Measurements from ENCODE around the gene HECTD3. TPM values are rescaled to one million over a fixed set of nuclear protein-coding genes. Genes with fewer than 3 reads are reported as not detected.

HECTD3 gene
- total and polyA plus RNA-seq, 9 of the 15 experiments (the other 6 are each of a cell fraction or from before 2014, with no cell fraction given): 6.3 to 50.8 (median 18.9) TPM

- TF ChIP-seq, protein P1, sequence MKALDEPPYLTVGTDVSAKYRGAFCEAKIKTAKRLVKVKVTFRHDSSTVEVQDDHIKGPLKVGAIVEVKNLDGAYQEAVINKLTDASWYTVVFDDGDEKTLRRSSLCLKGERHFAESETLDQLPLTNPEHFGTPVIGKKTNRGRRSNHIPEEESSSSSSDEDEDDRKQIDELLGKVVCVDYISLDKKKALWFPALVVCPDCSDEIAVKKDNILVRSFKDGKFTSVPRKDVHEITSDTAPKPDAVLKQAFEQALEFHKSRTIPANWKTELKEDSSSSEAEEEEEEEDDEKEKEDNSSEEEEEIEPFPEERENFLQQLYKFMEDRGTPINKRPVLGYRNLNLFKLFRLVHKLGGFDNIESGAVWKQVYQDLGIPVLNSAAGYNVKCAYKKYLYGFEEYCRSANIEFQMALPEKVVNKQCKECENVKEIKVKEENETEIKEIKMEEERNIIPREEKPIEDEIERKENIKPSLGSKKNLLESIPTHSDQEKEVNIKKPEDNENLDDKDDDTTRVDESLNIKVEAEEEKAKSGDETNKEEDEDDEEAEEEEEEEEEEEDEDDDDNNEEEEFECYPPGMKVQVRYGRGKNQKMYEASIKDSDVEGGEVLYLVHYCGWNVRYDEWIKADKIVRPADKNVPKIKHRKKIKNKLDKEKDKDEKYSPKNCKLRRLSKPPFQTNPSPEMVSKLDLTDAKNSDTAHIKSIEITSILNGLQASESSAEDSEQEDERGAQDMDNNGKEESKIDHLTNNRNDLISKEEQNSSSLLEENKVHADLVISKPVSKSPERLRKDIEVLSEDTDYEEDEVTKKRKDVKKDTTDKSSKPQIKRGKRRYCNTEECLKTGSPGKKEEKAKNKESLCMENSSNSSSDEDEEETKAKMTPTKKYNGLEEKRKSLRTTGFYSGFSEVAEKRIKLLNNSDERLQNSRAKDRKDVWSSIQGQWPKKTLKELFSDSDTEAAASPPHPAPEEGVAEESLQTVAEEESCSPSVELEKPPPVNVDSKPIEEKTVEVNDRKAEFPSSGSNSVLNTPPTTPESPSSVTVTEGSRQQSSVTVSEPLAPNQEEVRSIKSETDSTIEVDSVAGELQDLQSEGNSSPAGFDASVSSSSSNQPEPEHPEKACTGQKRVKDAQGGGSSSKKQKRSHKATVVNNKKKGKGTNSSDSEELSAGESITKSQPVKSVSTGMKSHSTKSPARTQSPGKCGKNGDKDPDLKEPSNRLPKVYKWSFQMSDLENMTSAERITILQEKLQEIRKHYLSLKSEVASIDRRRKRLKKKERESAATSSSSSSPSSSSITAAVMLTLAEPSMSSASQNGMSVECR (CRISPR knock-in tag; IDR thresholded peaks at IDR 0.05): no peak
- no peak for TF ChIP-seq RBM22 (IDR thresholded peaks at IDR 0.05; ENCODE audit: low read depth, low read length, poor library complexity, severe bottlenecking)
These were observed 27.1 kb upstream of the HECTD3 start (continued) for GRCh38 chr1:45038240-45038639.

DNA sequence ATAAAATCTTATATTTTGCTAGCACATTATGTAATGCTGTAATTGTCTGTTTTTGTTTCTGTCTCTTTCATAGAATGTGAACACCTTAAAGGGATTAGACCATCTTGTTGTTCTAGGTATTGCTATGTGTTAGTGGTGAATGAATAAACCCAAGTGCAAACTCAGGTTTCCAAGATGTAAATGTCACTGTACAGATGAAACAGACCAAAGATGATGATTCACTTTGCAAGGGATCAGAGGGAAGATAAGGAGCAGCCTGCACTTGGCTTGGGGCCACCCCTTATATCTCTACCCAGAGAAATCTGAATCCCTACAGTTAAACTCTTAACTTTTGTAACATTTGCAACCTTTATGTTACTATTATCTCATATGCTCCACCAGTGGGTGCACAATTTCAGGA, 26.3 kb upstream of the HECTD3 start:
- ATAC-seq: peak; percentile 72
- Histone ChIP-seq H3K79me2 (ENCODE audit: control insufficient read depth, insufficient read depth, low read length) (no peaks in the 10 kb centered on the region), H3K9me1 (ENCODE audit: control insufficient read depth, insufficient read depth, low read length) (no peaks in the 10 kb centered on the region), H3K27me3 (ENCODE audit: control insufficient read depth in 2 of 2, insufficient read depth in 2 of 2, low read length in 2 of 2) (peaks cover 0 to 4% of the 10 kb centered on the region in 2 experiments; a peak in 1 of 5 replicates), H3K27ac (ENCODE audit: extremely low read depth, low read depth, low read length) (no peak overlapping the region), H3K9me3 (replicated peaks; ENCODE audit: control insufficient read depth, insufficient read depth, low read depth, low read length) (no peaks in the 10 kb centered on the region), H3K4me3 (no peak overlapping the region), H3K36me3 (ENCODE audit: control insufficient read depth, insufficient read depth, low read length) (no peaks in the 10 kb centered on the region), H4K20me1 (replicated peaks; ENCODE audit: control insufficient read depth, insufficient read depth, low read length) (0 out of 2 replicates have a peak, but pooled peaks cover 4% of the 10 kb centered on the region), H3K4me2 (ENCODE audit: insufficient read depth, low read length) (no peak overlapping the region), H3K4me1 (replicated peaks in 1 of 2; ENCODE audit: control insufficient read depth in 2 of 2, insufficient read depth in 2 of 2, low read length in 2 of 2) (peaks cover 35 to 38% of the 10 kb centered on the region in 2 experiments), H2AFZ (ENCODE audit: low read depth, low read length) (no peak overlapping the region), H3K9ac (ENCODE audit: insufficient read depth in 1 of 2, low read depth in 2 of 2, low read length in 2 of 2) (no peak overlapping the region)
- intact Hi-C loops (cut with micrococcal nuclease): no loop called here
- in situ Hi-C loops (cut with MboI): no loop called here
- no TSS peak for BruUV-seq (replicated peaks)
- CTCF ChIA-PET (ENCODE audit: low intra/inter-chr PET ratio): no interaction called here
- peak; percentile 45 to 84 (median 61) for DNase-seq (ENCODE audit: extremely low read depth in 1 of 4, low spot score in 3 of 4)
- POLR2A ChIA-PET: interaction anchor here (0.9 kb wide), 1 partner anchor 262 kb away, joined by 3 read pairs; the partner anchor contains the start of gene RPS8
- peak; percentile 75 for FAIRE-seq
- TF ChIP-seq CREBBP (IDR thresholded peaks at IDR 0.05; ENCODE audit: low read depth, low read length) (no peak), GABPB2 (CRISPR knock-in tag; conservative IDR thresholded peaks at IDR 0.05) (no peak), FOXJ3 (CRISPR knock-in tag; IDR thresholded peaks at IDR 0.05) (no peak), KHSRP (IDR thresholded peaks at IDR 0.05) (no peak), MXI1 (IDR thresholded peaks at IDR 0.05; ENCODE audit: low read depth, low read length) (0 out of 2 replicates have a peak, but pooled peaks have one; percentile 18), SMARCE1 (IDR thresholded peaks at IDR 0.05) (peak; percentile 90), VEZF1 (CRISPR knock-in tag; IDR thresholded peaks at IDR 0.05) (peak; percentile 34; the same call in 1 of the 2 replicates), HDAC3 (IDR thresholded peaks at IDR 0.05; ENCODE audit: borderline replicate concordance, partially characterized antibody) (peak; percentile 31), TEAD2 (tag; IDR thresholded peaks at IDR 0.05) (no peak), MAFF (IDR thresholded peaks at IDR 0.05; ENCODE audit: low read length) (peak; percentile 59; the same call in 1 of the 2 replicates), SLC30A9 (CRISPR knock-in tag; IDR thresholded peaks at IDR 0.05) (no peak), ESRRA (IDR thresholded peaks at IDR 0.05; ENCODE audit: borderline replicate concordance, low read depth) (no peak), SMAD4 (CRISPR knock-in tag; conservative IDR thresholded peaks at IDR 0.05) (peak; percentile 53), SMARCC2 (IDR thresholded peaks at IDR 0.05; ENCODE audit: low read depth) (peak; percentile 72; the same call in 1 of the 2 replicates)
- TF ChIP-seq, protein P2, sequence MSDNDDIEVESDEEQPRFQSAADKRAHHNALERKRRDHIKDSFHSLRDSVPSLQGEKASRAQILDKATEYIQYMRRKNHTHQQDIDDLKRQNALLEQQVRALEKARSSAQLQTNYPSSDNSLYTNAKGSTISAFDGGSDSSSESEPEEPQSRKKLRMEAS (CRISPR knock-in tag; IDR thresholded peaks at IDR 0.05): no peak
